ENCODE measurements around the gene KRTAP2-3.
A peak's percentile ranks its signal among the peaks of the same experiment; 100 is the strongest.
"Not testable (repeated sequence)": the region's sequence is repeated elsewhere in the genome, so short reads cannot be mapped to it uniquely, and the experiment has no call there.

Gene KRTAP2-3

DNA sequence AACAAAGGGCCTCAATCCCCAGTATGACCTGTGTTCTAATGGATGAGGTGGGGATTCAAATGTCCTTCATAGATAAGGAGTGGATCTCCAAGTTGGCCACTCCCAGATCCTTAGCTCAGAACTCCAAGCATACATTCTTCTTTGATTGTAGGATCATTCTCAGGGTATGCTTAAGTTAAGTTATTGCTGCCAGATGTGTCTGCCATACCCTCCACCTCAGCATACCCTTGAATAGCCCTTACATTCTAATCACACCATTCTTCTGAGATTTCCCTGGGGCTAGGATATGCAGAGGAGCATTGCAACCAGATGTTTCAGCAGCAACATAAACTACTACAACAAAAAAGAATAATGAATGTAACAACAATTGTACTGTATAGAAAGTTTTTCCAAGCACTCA, 7.4 kb upstream of the KRTAP2-3 start:
- DNase-seq (ENCODE audit: low read depth), result peak; percentile 74

DNA sequence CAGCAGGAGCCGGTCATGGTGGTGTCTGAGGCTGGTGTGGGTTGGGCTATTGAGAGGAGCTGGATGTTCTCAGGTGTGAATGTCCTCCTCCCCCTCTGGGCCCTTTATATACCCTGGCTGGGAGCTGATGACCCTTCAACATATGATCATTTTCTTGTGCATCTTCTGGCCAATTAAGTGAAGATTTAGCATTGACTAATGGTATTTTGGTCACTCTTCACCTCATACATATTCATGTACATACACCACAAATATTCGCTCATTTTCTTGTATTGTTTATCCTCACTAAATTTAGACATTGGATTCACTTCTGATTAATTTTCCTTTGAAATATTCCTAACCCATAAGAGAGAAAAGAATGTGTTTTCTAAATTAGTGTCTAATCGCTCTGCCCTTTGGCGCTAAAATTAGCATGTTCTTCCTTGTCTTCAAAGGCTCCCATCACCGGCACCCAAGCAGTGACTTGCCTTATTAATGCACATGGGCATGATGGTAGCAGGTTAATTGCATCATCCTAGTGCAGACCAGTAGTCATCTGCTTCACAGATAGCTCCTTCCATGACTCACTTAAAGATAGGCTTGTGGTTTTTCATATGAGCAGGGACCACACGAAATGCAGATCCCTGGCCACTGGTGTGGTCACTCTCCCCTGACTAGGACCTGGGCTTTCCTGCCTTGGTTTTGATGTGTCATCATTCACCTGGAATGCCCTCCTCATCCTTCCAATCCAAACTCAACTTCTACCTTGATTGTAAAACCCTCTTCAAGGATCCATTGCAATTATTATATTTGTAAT, 6.1 kb upstream of the KRTAP2-3 start, which contains the start of gene KRTAP2-4:
KRTAP2-4 (minus strand) TSS at position 51 of the 796 bp plus-strand sequence; CDS start at position 17, 34 bp downstream.
- DNase-seq (ENCODE audit: low read depth), result peak; percentile 80

- not testable (repeated sequence) for DNase-seq (ENCODE audit: low read depth)
Measured at GRCh38 chr17:41065016-41065689, 5.2 kb upstream of the KRTAP2-3 start.

GRCh38 chr17:41064301-41064700, 4.4 kb upstream of the KRTAP2-3 start:
- DNase-seq (ENCODE audit: low read depth), result no peak

DNA sequence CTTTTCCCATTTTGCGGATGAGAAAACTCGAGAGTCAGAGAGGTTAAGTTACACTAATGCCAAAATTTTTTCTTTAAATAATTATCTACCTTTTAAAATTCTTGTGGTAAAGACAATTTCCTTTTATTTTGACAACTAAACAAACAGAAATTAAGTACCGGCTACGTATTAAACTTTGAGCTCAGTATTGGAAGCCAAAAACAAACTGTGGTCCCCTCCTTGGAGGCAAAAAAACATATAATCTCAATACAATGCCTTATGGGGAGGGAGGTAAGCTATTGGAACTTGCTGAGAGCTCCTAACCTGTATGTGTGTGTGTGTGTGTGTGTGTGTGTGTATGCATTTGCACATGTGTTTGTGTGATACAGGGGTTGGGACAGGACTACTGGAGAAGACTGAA, 3.5 kb upstream of the KRTAP2-3 start:
- no peak for DNase-seq (ENCODE audit: low read depth)

- DNase-seq (ENCODE audit: low read depth), result peak; percentile 93
Measured at GRCh38 chr17:41061964-41062363, 2.0 kb upstream of the KRTAP2-3 start.

GRCh38 chr17:41059276-41060051, 450 bp downstream of the KRTAP2-3 start:
- peak; percentile 89 for DNase-seq (ENCODE audit: low read depth)

DNA sequence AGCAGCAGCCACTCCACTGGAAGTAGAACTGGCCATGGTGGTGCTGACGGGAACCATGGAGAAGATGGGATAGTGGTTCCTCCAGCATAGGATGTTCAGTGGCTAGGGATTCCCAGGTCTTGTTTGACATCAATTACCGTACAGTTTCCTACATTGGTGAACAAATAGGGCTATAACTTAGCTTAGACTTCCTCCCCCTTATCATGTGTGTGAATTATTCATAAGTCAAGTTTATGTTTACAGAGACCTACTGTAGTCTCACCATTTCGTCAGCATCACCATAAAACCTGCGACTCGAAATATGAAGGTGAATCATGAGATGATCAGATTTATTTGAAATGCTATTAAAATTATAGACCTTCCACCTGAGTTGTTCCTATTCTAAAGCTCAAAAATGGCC, 1.2 kb downstream of the KRTAP2-3 start:
- DNase-seq (ENCODE audit: low read depth), result no peak

GRCh38 chr17:41057547-41057946, 2.4 kb downstream of the KRTAP2-3 start:
- no peak for DNase-seq (ENCODE audit: low read depth)

GRCh38 chr17:41055130-41055529, 4.8 kb downstream of the KRTAP2-3 start, which contains the start of gene KRTAP2-2:
Gene KRTAP2-2 (minus strand): TSS chr17:41055230. CDS start chr17:41055211, 19 bp downstream.
- DNase-seq (ENCODE audit: low read depth), result not testable (repeated sequence)

GRCh38 chr17:41054556-41054955, 5.4 kb downstream of the KRTAP2-3 start:
- not testable (repeated sequence) for DNase-seq (ENCODE audit: low read depth)

- DNase-seq (ENCODE audit: low read depth), result no peak
Measured at GRCh38 chr17:41054025-41054424, 5.9 kb downstream of the KRTAP2-3 start.

DNA sequence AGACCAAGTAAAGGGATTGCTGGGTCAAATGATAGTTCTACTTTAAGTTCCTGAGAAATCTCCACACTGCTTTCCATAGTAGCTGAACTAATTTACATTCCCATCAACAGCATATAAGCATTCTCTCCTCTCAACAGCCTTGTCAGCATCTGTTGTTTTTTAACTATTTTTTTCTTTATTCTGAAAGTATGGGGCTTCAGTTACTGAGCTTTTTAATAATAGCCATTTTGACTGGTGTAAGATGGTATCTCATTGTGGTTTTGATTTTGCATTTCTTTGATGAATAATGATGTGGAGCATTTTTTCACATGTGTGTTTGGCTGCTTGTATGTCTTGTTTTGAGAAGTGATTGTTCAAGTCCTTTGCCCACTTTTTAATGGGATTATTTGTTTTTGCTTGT, 7.3 kb downstream of the KRTAP2-3 start:
- no peak for DNase-seq (ENCODE audit: low read depth)

DNA sequence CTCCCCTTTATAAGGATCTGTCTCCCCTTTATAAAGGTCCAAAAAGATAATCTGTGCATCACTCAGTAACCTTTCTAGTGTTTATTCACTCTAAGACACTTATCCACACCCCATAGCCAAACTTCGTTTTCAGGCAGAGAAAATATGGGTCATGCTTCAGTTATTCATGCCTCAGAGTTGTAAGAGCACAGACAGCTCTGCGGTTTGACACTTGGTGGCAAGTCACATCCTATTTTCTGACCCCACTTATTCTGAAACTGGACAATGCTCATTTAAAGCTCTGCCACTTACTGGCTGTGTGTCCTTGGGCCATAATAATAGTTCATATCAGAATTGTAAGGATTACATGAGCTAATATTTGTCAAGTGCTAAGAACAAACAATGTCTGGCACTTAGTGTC, 10.8 kb downstream of the KRTAP2-3 start:
- no peak for DNase-seq (ENCODE audit: low read depth)

- DNase-seq (ENCODE audit: low read depth), result no peak
Measured at GRCh38 chr17:41048441-41048840, 11.5 kb downstream of the KRTAP2-3 start.

GRCh38 chr17:41046735-41047465, 13.0 kb downstream of the KRTAP2-3 start, which contains the start of gene KRTAP2-1:
Gene KRTAP2-1 (minus strand): TSS chr17:41047316. CDS start chr17:41047267, 49 bp downstream.
- DNase-seq (ENCODE audit: low read depth), result not testable (repeated sequence)

DNA sequence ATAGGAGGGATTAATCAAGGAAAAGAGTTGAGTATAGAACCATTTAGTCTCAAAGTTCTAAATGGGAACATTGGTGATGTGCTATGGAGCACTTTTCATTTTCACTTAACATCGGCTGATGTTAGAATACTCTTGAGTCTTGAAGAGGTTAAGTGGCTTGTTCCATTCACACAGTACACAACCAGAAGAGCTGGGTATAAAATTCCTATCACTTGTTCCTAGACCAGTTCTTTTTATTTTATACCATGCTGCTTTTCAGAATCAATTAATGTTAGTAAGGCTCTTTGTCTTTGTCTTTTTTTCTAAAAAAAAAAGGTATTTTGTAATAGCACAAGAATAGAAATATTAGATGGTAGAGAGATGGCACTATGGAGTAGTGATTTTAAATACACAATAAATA, 17.0 kb downstream of the KRTAP2-3 start:
- no peak for DNase-seq (ENCODE audit: low read depth)

- not testable (repeated sequence) for DNase-seq (ENCODE audit: low read depth)
Measured at GRCh38 chr17:41040783-41041571, 18.9 kb downstream of the KRTAP2-3 start, which contains the start of gene KRTAP1-1. Gene KRTAP1-1 (minus strand): TSS chr17:41041450. CDS start chr17:41041397, 53 bp downstream.

GRCh38 chr17:41037853-41038350, 22.0 kb downstream of the KRTAP2-3 start:
- DNase-seq (ENCODE audit: low read depth), result no peak

DNA sequence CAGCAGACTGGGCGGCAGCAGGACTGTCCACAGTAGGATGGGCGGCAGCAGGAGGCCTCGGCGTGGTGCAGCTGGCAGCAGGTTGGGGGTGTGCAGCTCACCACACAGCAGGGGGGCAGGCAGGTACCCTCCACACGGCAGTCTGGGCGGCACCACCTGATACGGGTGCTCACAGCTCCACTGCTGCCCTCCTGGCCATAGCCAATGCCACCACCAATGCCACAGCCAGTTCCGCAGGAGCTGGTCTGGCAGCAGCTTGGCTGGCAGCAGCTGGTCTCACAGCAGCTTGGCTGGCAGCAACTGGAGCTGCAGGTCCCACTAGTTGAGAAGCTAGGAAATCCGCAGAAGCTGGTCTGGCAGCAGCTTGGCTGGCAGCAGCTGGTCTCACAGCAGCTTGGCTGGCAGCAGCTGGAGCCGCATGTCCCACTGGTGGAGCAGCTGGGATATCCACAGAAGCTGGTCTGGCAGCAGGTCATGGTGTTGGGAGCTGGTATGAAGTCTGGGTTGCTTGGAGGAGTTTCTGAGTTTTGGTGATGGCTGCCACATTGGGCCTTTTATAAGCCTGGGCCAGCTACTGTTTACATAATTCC, 25.5 kb downstream of the KRTAP2-3 start, which contains the start of gene KRTAP1-3:
KRTAP1-3 (minus strand) TSS at position 529 of the 590 bp plus-strand sequence; CDS start at position 476, 53 bp downstream.
- not testable (repeated sequence) for DNase-seq (ENCODE audit: low read depth)

Measured in GM04504 (cell line).